IMR-90 (cell line): ENCODE results near the gene STRIP2. TPM values are rescaled to one million over a fixed set of nuclear protein-coding genes. Genes with fewer than 3 reads are reported as not detected.
A peak's percentile ranks its signal among the peaks of the same experiment; 100 is the strongest.

Experiments used
- ATAC-seq: fragments of 200-7000 bp; cut with Tn5 transposase; 2 replicates; pipeline ENCODE4 v1.9.1; 2020; ENCODE audit warnings: low read depth, mild to moderate bottlenecking, moderate library complexity
- BruUV-seq: library from RNA; stranded (reverse); fragments of 400-500 nt; replicated peaks from 2 replicates; lab custom pipeline; 2021; lab: Mats Ljungman, UMichigan
- CTCF ChIA-PET: fragments of 300-600 bp; formaldehyde crosslinking; extraction: SDS; loops from one replicate; lab custom pipeline; 2021; ENCODE audit warnings: antibody characterized with exemption; lab: Yijun Ruan, JAX
- POLR2A ChIA-PET: fragments of 300-600 bp; sonication (Branson Sonifier 250); formaldehyde crosslinking; loops from one replicate; lab custom pipeline; 2022; ENCODE audit warnings: antibody characterized with exemption; ENCODE audit not compliant: unreplicated experiment; lab: Charles Lee
- DNase-seq: peaks from one replicate; pipeline ENCODE4 v3.0.0; 2013
- H2AFZ ChIP-seq: replicated peaks from 2 replicates; pipeline ENCODE3; 2013; ENCODE audit warnings: low read length, mild to moderate bottlenecking; ENCODE audit not compliant: poor library complexity
- H2AK5ac ChIP-seq: 2 replicates; pipeline ENCODE4 v1.6.1; 2013; ENCODE audit warnings: low read depth, low read length, inconsistent platforms
- H2AK9ac ChIP-seq: replicated peaks from 2 replicates; pipeline ENCODE3; 2013; ENCODE audit warnings: mild to moderate bottlenecking, low read depth, low read length, moderate library complexity; ENCODE audit not compliant: poor library complexity
- H2BK120ac ChIP-seq: 2 replicates; pipeline ENCODE4 v1.6.1; 2013; ENCODE audit warnings: low read depth, low read length, inconsistent platforms
- H2BK15ac ChIP-seq: 3 replicates; pipeline ENCODE4 v1.6.1; 2013; ENCODE audit warnings: low read depth, low read length, inconsistent platforms
- H2BK20ac ChIP-seq: 2 replicates; pipeline ENCODE4 v1.6.1; 2013; ENCODE audit warnings: low read depth, mild to moderate bottlenecking, inconsistent platforms, low read length, moderate library complexity
- H2BK5ac ChIP-seq: 2 replicates; pipeline ENCODE4 v1.6.1; 2013; ENCODE audit warnings: mild to moderate bottlenecking, low read depth, low read length, inconsistent platforms; ENCODE audit not compliant: poor library complexity, severe bottlenecking
- H3K14ac ChIP-seq: replicated peaks from 2 replicates; pipeline ENCODE4 v1.6.1; 2013; ENCODE audit warnings: low read depth, low read length, inconsistent platforms
- H3K18ac ChIP-seq: 2 replicates; pipeline ENCODE4 v1.6.1; 2013; ENCODE audit warnings: low read depth, low read length, control low read depth
- H3K23ac ChIP-seq: 2 replicates; pipeline ENCODE4 v1.6.1; 2013; ENCODE audit warnings: low read depth, low read length, inconsistent platforms
- H3K27ac ChIP-seq: 2 replicates; pipeline ENCODE4 v1.5.1; 2013; ENCODE audit warnings: mild to moderate bottlenecking, control low read depth, low read length; ENCODE audit not compliant: insufficient read depth
- H3K27me3 ChIP-seq: 2 replicates; pipeline ENCODE4 v1.6.1; 2013; ENCODE audit warnings: low read length; ENCODE audit not compliant: control insufficient read depth, insufficient read depth
- H3K36me3 ChIP-seq: 2 replicates; pipeline ENCODE4 v1.6.1; 2013; ENCODE audit warnings: low read length, mixed read lengths; ENCODE audit not compliant: control insufficient read depth, insufficient read depth
- H3K4ac ChIP-seq: 2 replicates; pipeline ENCODE4 v1.6.1; 2013; ENCODE audit warnings: low read depth, low read length, inconsistent platforms
- H3K4me1 ChIP-seq: 2 replicates; pipeline ENCODE4 v1.6.1; 2013; ENCODE audit warnings: low read length, mixed read lengths; ENCODE audit not compliant: control insufficient read depth, insufficient read depth
- H3K4me2 ChIP-seq: 2 replicates; pipeline ENCODE4 v1.6.1; 2013; ENCODE audit warnings: low read depth, mild to moderate bottlenecking, control low read depth, low read length, moderate library complexity
- H3K4me3 ChIP-seq: 2 replicates; pipeline ENCODE4 v1.5.1; 2013; ENCODE audit warnings: low read depth, mild to moderate bottlenecking, control low read depth, low read length, moderate library complexity; ENCODE audit not compliant: insufficient read depth
- H3K56ac ChIP-seq: 2 replicates; pipeline ENCODE4 v1.6.1; 2013; ENCODE audit warnings: low read length, inconsistent platforms; ENCODE audit not compliant: insufficient read depth; ENCODE audit errors: extremely low read depth
- H3K79me1 ChIP-seq, 2 experiments: 2 replicates each; pipeline ENCODE4 v1.6.1; 2013; ENCODE audit warnings: low read length in 2 of 2, inconsistent platforms in 1 of 2, low read depth in 1 of 2
- H3K9ac ChIP-seq: 2 replicates; pipeline ENCODE4 v1.6.1; 2013; ENCODE audit warnings: low read depth, low read length, control low read depth
- H3K9me1 ChIP-seq: 2 replicates; pipeline ENCODE4 v1.6.1; 2013; ENCODE audit warnings: low read length, inconsistent platforms; ENCODE audit not compliant: insufficient read depth
- H3K9me3 ChIP-seq: 2 replicates; pipeline ENCODE4 v1.6.1; 2013; ENCODE audit warnings: low read length; ENCODE audit not compliant: control insufficient read depth, insufficient read depth
- H4K20me1 ChIP-seq: 2 replicates; pipeline ENCODE4 v1.6.1; 2013; ENCODE audit warnings: low read length, inconsistent platforms; ENCODE audit not compliant: insufficient read depth
- H4K5ac ChIP-seq: 2 replicates; pipeline ENCODE4 v1.6.1; 2013; ENCODE audit warnings: mild to moderate bottlenecking, low read depth, low read length, control low read depth
- H4K8ac ChIP-seq, 2 experiments: 2 replicates each; pipeline ENCODE4 v1.6.1; 2013; ENCODE audit warnings: low read depth in 2 of 2, low read length in 2 of 2, control low read depth in 1 of 2, inconsistent platforms in 1 of 2
- H4K91ac ChIP-seq: 2 replicates; pipeline ENCODE4 v1.6.1; 2013; ENCODE audit warnings: low read depth, low read length, inconsistent platforms; ENCODE audit not compliant: insufficient read depth
- CEBPB ChIP-seq: IDR thresholded peaks from 2 replicates; pipeline ENCODE4 v1.6.1; 2012; ENCODE audit warnings: low read depth, low read length, improper control_type of control experiment
- CTCF ChIP-seq: conservative IDR thresholded peaks from 2 replicates; pipeline ENCODE4 v1.5.1; 2012; ENCODE audit warnings: mild to moderate bottlenecking, low read depth, low read length, improper control_type of control experiment
- FOS ChIP-seq: fragments of 150-350 bp; IDR thresholded peaks from 2 replicates; pipeline ENCODE4 v1.6.1; 2016; ENCODE audit warnings: low read depth, low read length
- RCOR1 ChIP-seq: IDR thresholded peaks from 2 replicates; pipeline ENCODE4 v1.6.1; 2012; ENCODE audit warnings: mild to moderate bottlenecking, low read length, improper control_type of control experiment; ENCODE audit not compliant: insufficient replicate concordance
- RFX5 ChIP-seq: IDR thresholded peaks from 2 replicates; pipeline ENCODE4 v1.8.0; 2012; ENCODE audit warnings: low read depth, mild to moderate bottlenecking, low read length, moderate library complexity
- WGBS, 2 experiments: methylation state at CpG; one replicate each; pipeline versions ENCODE4 v1.1.5 to v1.1.7; 2013; ENCODE audit warnings: missing lambda C conversion rate in 2 of 2; ENCODE audit not compliant: insufficient read length in 1 of 2; ENCODE audit errors: extremely low coverage in 2 of 2; 5-methylcytosine and 5-hydroxymethylcytosine counted together
- dilution Hi-C: fragments of 300-500 bp; cut with HindIII; formaldehyde crosslinking; loops from one replicate; pipeline ENCODE4 v1.14.3; 2018; ENCODE audit warnings: low sequenced_read_pairs; ENCODE audit not compliant: unreplicated experiment
- in situ Hi-C: fragments of 300-500 bp; cut with MboI; formaldehyde crosslinking; loops from 3 replicates; pipeline ENCODE4 v1.14.3; 2019; ENCODE audit warnings: low sequenced_read_pairs, inconsistent platforms, mixed read lengths
- intact Hi-C: fragments of 100-400 bp; cut with micrococcal nuclease; formaldehyde crosslinking; loops from 2 replicates; pipeline ENCODE4 v1.10.0; 2022
- polyA plus RNA-seq, 3 experiments: library from polyadenylated mRNA; depleted of rRNA; stranded (reverse); fragments of >200 nt; gene quantifications; 2 replicates each; pipeline ENCODE4 v1.2.3, GENCODE V29; 2012; ENCODE audit warnings: low replicate concordance in 1 of 3
- total RNA-seq: library from RNA; depleted of rRNA; stranded (reverse); fragments of >200 nt; gene quantifications from 2 replicates; pipeline ENCODE4 v1.2.3, GENCODE V29; 2012

STRIP2 gene
- total and polyA plus RNA-seq, 2 of the 4 experiments (the other 2 are of a cell fraction) = 1.8 to 3.0 TPM

GRCh38 chr7:129423700-129424410 is 10.4 kb upstream of the STRIP2 start:
- intact Hi-C loops (no loop called here), dilution Hi-C loops (no loop called here), in situ Hi-C loops (no loop called here)
- H2AFZ ChIP-seq = no peak overlapping the region
- H4K5ac ChIP-seq = no peak overlapping the region
- no peak overlapping the region for H2BK5ac ChIP-seq
- WGBS, 2 experiments = no CpG with 5 or more reads among the region's 2 CpGs
- no peak overlapping the region for H4K8ac ChIP-seq
- no peak overlapping the region for H2AK9ac ChIP-seq
- DNase-seq (peak; percentile 25), ATAC-seq (no peak)
- H3K56ac ChIP-seq = no peak overlapping the region
- H3K9me1 ChIP-seq = no peaks in the 10 kb centered on the region
- H4K20me1 ChIP-seq = no peaks in the 10 kb centered on the region
- H3K79me1 ChIP-seq = no peaks in the 10 kb centered on the region
- no peaks in the 10 kb centered on the region for H3K9me3 ChIP-seq
- no TSS peak for BruUV-seq
- H3K4me3 ChIP-seq = no peak overlapping the region
- no peaks in the 10 kb centered on the region; the same call in 1 of the 2 replicates for H3K27me3 ChIP-seq
- no peak overlapping the region for H4K91ac ChIP-seq
- H3K36me3 ChIP-seq = peaks cover 1% of the 10 kb centered on the region; the same call in 1 of the 2 replicates
- CTCF ChIA-PET = no interaction called here
- H3K27ac ChIP-seq = no peak overlapping the region
- H2AK5ac ChIP-seq = no peak overlapping the region
- no peaks in the 10 kb centered on the region for H3K4me1 ChIP-seq
- POLR2A ChIA-PET = no interaction called here
- no peak overlapping the region for H2BK20ac ChIP-seq
- no peak overlapping the region for H3K14ac ChIP-seq
- H3K18ac ChIP-seq = no peak overlapping the region
- H3K9ac ChIP-seq = no peak overlapping the region
- H2BK120ac ChIP-seq = no peak overlapping the region
- no peak overlapping the region for H3K4me2 ChIP-seq
- no peak overlapping the region for H2BK15ac ChIP-seq
- H3K4ac ChIP-seq = no peak overlapping the region
- no peak overlapping the region for H3K23ac ChIP-seq
- TF ChIP-seq RFX5 (no peak), CEBPB (no peak), CTCF (no peak), RCOR1 (no peak), FOS (no peak)
